SK-N-SH treated with all-trans-retinoic acid at 6 μM for 48 hours (cell line): ENCODE measurements around the gene CASZ1.

Source experiments
- BACH2 ChIP-seq: fragments of 250-450 bp; sonication (Bioruptor Pico); IDR thresholded peaks from 2 replicates; pipeline ENCODE4 v1.9.0; 2021; ENCODE audit warnings: mild to moderate bottlenecking, borderline replicate concordance
- CSRNP3 ChIP-seq: fragments of 250-450 bp; sonication (Bioruptor Pico); IDR thresholded peaks from 2 replicates; pipeline ENCODE4 v1.5.1; 2021; ENCODE audit warnings: mild to moderate bottlenecking, moderate library complexity
- ESRRG ChIP-seq: fragments of 250-450 bp; sonication (Bioruptor Pico); IDR thresholded peaks from 2 replicates; pipeline ENCODE4 v1.6.1; 2021; ENCODE audit warnings: mild to moderate bottlenecking
- GLIS3 ChIP-seq: fragments of 250-450 bp; sonication (Bioruptor Pico); IDR thresholded peaks from 2 replicates; pipeline ENCODE4 v1.5.0; 2020; ENCODE audit warnings: mild to moderate bottlenecking, moderate library complexity
- ISL1 ChIP-seq: fragments of 250-450 bp; sonication (Bioruptor Pico); IDR thresholded peaks from 2 replicates; pipeline ENCODE4 v2.1.2; 2022; ENCODE audit warnings: mild to moderate bottlenecking, moderate library complexity
- PPARA ChIP-seq: fragments of 250-450 bp; sonication (Bioruptor Pico); IDR thresholded peaks from 2 replicates; pipeline ENCODE4 v1.5.0; 2020; ENCODE audit warnings: mild to moderate bottlenecking, borderline replicate concordance
- RARB ChIP-seq: fragments of 250-450 bp; sonication (Bioruptor Pico); IDR thresholded peaks from 2 replicates; pipeline ENCODE4 v1.8.0; 2021; ENCODE audit warnings: mild to moderate bottlenecking, moderate library complexity
- TSHZ2 ChIP-seq: fragments of 250-450 bp; sonication (Bioruptor Pico); IDR thresholded peaks from 2 replicates; pipeline ENCODE4 v1.5.0; 2020; ENCODE audit warnings: mild to moderate bottlenecking, moderate library complexity
- ZC3H10 ChIP-seq: fragments of 250-450 bp; sonication (Bioruptor Pico); IDR thresholded peaks from 2 replicates; pipeline ENCODE4 v1.5.1; 2021; ENCODE audit warnings: mild to moderate bottlenecking, moderate library complexity
- ZFP3 ChIP-seq: fragments of 250-450 bp; sonication (Bioruptor Pico); IDR thresholded peaks from 2 replicates; pipeline ENCODE4 v1.5.0; 2020; ENCODE audit warnings: mild to moderate bottlenecking, moderate library complexity
- ZNF70 ChIP-seq: fragments of 450-650 bp; formaldehyde crosslinking; IDR thresholded peaks from 2 replicates; pipeline ENCODE4 v1.5.0; 2020; ENCODE audit warnings: mild to moderate bottlenecking, moderate library complexity
- ZNF8 ChIP-seq: fragments of 450-650 bp; formaldehyde crosslinking; IDR thresholded peaks from 2 replicates; pipeline ENCODE4 v1.5.0; 2020; ENCODE audit warnings: mild to moderate bottlenecking, moderate library complexity
- TF ChIP-seq, protein P1 (sequence below): fragments of 250-450 bp; sonication (Bioruptor Pico); IDR thresholded peaks from 2 replicates; pipeline ENCODE4 v1.8.0; 2020; ENCODE audit warnings: mild to moderate bottlenecking, moderate library complexity, borderline replicate concordance

DNA sequence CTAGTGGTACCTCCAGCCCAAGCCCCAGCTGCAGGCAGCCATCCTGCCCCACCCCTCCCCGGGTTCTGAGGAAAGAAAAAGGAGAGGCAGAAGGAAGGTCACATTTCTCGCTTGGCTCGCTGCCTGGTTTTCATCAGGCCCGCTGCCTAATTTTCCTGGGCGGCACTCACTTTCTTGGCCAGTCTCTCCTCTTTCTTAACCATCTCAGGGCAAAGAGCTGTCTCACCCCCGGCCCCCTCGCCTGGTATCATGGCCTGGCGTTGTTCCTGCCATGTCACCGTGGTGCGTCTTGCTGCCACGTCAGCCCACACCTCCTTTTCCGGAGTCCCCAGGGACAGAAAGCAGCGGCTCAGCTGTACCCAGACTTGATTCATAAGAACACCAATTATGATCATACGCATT, 26.6 kb upstream of the CASZ1 start:
- no peak for TF ChIP-seq ZNF8
- TF ChIP-seq ZC3H10, result no peak
- no peak for TF ChIP-seq ZNF70 (CRISPR knock-in tag)
- TF ChIP-seq ESRRG (CRISPR knock-in tag), result no peak
- TF ChIP-seq, protein P1, sequence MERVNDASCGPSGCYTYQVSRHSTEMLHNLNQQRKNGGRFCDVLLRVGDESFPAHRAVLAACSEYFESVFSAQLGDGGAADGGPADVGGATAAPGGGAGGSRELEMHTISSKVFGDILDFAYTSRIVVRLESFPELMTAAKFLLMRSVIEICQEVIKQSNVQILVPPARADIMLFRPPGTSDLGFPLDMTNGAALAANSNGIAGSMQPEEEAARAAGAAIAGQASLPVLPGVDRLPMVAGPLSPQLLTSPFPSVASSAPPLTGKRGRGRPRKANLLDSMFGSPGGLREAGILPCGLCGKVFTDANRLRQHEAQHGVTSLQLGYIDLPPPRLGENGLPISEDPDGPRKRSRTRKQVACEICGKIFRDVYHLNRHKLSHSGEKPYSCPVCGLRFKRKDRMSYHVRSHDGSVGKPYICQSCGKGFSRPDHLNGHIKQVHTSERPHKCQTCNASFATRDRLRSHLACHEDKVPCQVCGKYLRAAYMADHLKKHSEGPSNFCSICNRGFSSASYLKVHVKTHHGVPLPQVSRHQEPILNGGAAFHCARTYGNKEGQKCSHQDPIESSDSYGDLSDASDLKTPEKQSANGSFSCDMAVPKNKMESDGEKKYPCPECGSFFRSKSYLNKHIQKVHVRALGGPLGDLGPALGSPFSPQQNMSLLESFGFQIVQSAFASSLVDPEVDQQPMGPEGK (CRISPR knock-in tag), result no peak
- no peak for TF ChIP-seq PPARA (CRISPR knock-in tag)
- no peak for TF ChIP-seq ZFP3 (CRISPR knock-in tag)
- no peak for TF ChIP-seq ISL1 (CRISPR knock-in tag)
- no peak for TF ChIP-seq TSHZ2 (CRISPR knock-in tag)
- no peak for TF ChIP-seq GLIS3 (CRISPR knock-in tag)
- TF ChIP-seq RARB (CRISPR knock-in tag), result no peak
- no peak for TF ChIP-seq CSRNP3 (CRISPR knock-in tag)
- no peak for TF ChIP-seq BACH2 (CRISPR knock-in tag)
